ENCODE results near the gene RHOB.

The RHOB gene

GRCh38 chr2:20483194-20483895 lies 36.5 kb downstream of the RHOB start:
- no peak for TF ChIP-seq TCF4 (CRISPR knock-in tag; IDR thresholded peaks at IDR 0.05; ENCODE audit: borderline replicate concordance)
- no peak for TF ChIP-seq ESRRG (CRISPR knock-in tag; IDR thresholded peaks at IDR 0.05)
- TF ChIP-seq CSRNP3 (CRISPR knock-in tag; IDR thresholded peaks at IDR 0.05): no peak
- TF ChIP-seq RARB (CRISPR knock-in tag; IDR thresholded peaks at IDR 0.05): no peak
- TF ChIP-seq TOX (CRISPR knock-in tag; IDR thresholded peaks at IDR 0.05; ENCODE audit: borderline replicate concordance): no peak
- TF ChIP-seq CSDC2 (CRISPR knock-in tag; IDR thresholded peaks at IDR 0.05): no peak
- TF ChIP-seq ARNTL (CRISPR knock-in tag; IDR thresholded peaks at IDR 0.05; ENCODE audit: borderline replicate concordance, low read depth): no peak
- no peak for TF ChIP-seq POU6F1 (CRISPR knock-in tag; IDR thresholded peaks at IDR 0.05; ENCODE audit: borderline replicate concordance, low read depth)
- no peak for TF ChIP-seq ZC3H10 (CRISPR knock-in tag; IDR thresholded peaks at IDR 0.05)
- no peak for TF ChIP-seq GLIS3 (CRISPR knock-in tag; IDR thresholded peaks at IDR 0.05)
- no peak for TF ChIP-seq ZNF565 (CRISPR knock-in tag; conservative IDR thresholded peaks at IDR 0.05; ENCODE audit: low read depth)
- no peak for TF ChIP-seq CREB5 (CRISPR knock-in tag; IDR thresholded peaks at IDR 0.05; ENCODE audit: low read depth)
- no peak for TF ChIP-seq PATZ1 (CRISPR knock-in tag; IDR thresholded peaks at IDR 0.05; ENCODE audit: borderline replicate concordance)
- ATAC-seq: no peak

GRCh38 chr2:20484034-20484617 lies 37.3 kb downstream of the RHOB start:
- ATAC-seq: no peak
- TF ChIP-seq CREB5 (CRISPR knock-in tag; IDR thresholded peaks at IDR 0.05; ENCODE audit: low read depth) (no peak), GLIS3 (CRISPR knock-in tag; IDR thresholded peaks at IDR 0.05) (no peak), TCF4 (CRISPR knock-in tag; IDR thresholded peaks at IDR 0.05; ENCODE audit: borderline replicate concordance) (no peak)

GRCh38 chr2:20484810-20485611 lies 38.1 kb downstream of the RHOB start:
- ATAC-seq: no peak
- TF ChIP-seq ISL1 (CRISPR knock-in tag; IDR thresholded peaks at IDR 0.05) (no peak), TSHZ2 (CRISPR knock-in tag; IDR thresholded peaks at IDR 0.05) (no peak), ARNTL (CRISPR knock-in tag; IDR thresholded peaks at IDR 0.05; ENCODE audit: borderline replicate concordance, low read depth) (no peak), SNAI2 (CRISPR knock-in tag; IDR thresholded peaks at IDR 0.05) (no peak), ZNF8 (CRISPR knock-in tag; IDR thresholded peaks at IDR 0.05) (no peak), PPARA (CRISPR knock-in tag; IDR thresholded peaks at IDR 0.05; ENCODE audit: borderline replicate concordance) (no peak), ZFP30 (CRISPR knock-in tag; IDR thresholded peaks at IDR 0.05) (no peak), ZNF70 (CRISPR knock-in tag; IDR thresholded peaks at IDR 0.05) (no peak), ESRRG (CRISPR knock-in tag; IDR thresholded peaks at IDR 0.05) (no peak), ZC3H10 (CRISPR knock-in tag; IDR thresholded peaks at IDR 0.05) (no peak), CSDC2 (CRISPR knock-in tag; IDR thresholded peaks at IDR 0.05) (no peak), PATZ1 (CRISPR knock-in tag; IDR thresholded peaks at IDR 0.05; ENCODE audit: borderline replicate concordance) (no peak), RARB (CRISPR knock-in tag; IDR thresholded peaks at IDR 0.05) (no peak), CSRNP3 (CRISPR knock-in tag; IDR thresholded peaks at IDR 0.05) (no peak), TOX (CRISPR knock-in tag; IDR thresholded peaks at IDR 0.05; ENCODE audit: borderline replicate concordance) (no peak)

Data from SK-N-SH treated with all-trans-retinoic acid at 6 μM for 48 hours (cell line).